K562 (cell line): ENCODE data around the gene GABPB1. TPM values are rescaled to one million over a fixed set of nuclear protein-coding genes. Genes with fewer than 3 reads are reported as not detected.

Experiments used
- ATAC-seq: fragments of 200-7000 bp; cut with Tn5 transposase; 3 replicates; pipeline ENCODE4 v1.9.1; 2020; ENCODE audit warnings: moderate library complexity
- BruUV-seq: library from RNA; stranded (reverse); fragments of 400-500 nt; replicated peaks from 2 replicates; lab custom pipeline; 2021; lab: Mats Ljungman, UMichigan
- CTCF ChIA-PET: fragments of 300-600 bp; formaldehyde crosslinking; extraction: SDS; loops from one replicate; lab custom pipeline; 2021; ENCODE audit warnings: low intra/inter-chr PET ratio; lab: Yijun Ruan, JAX
- POLR2A ChIA-PET: fragments of 300-600, 350-650 bp; sonication (Branson Sonifier 250); formaldehyde crosslinking; extraction: SDS; loops from one replicate; lab custom pipeline; 2021; ENCODE audit warnings: antibody characterized with exemption, inconsistent platforms; lab: Yijun Ruan, JAX
- DNase-seq, 4 experiments: peaks; one replicate each; pipeline versions ENCODE4 v3.0.0 to v3.0.0-alpha.2; 2011 to 2018; ENCODE audit warnings: low spot score in 3 of 4, mixed read lengths in 3 of 4; ENCODE audit errors: extremely low read depth in 1 of 4
- FAIRE-seq: peaks from 2 replicates; lab custom pipeline; 2011; peaks lifted over from hg19 to GRCh38; lab: Jason Lieb, UNC
- H2AFZ ChIP-seq: 2 replicates; pipeline ENCODE4 v1.6.0; 2011; ENCODE audit warnings: low read depth, low read length, control low read depth, inconsistent platforms
- H3K27ac ChIP-seq: fragments of 200-600 bp; 3 replicates; pipeline ENCODE4 v1.8.0; 2011; ENCODE audit warnings: low read depth, mild to moderate bottlenecking, control low read depth, inconsistent platforms, low read length, moderate library complexity, mixed read lengths; ENCODE audit errors: extremely low read depth
- H3K27me3 ChIP-seq, 2 experiments: fragments of 300-600 bp in 1 of 2; 2 replicates in 1 of 2; 3 replicates in 1 of 2; pipeline versions ENCODE4 v1.6.0 to v1.8.0; 2011; ENCODE audit warnings: inconsistent platforms in 2 of 2, low read length in 2 of 2, mild to moderate bottlenecking in 1 of 2, mixed read lengths in 1 of 2, moderate library complexity in 1 of 2; ENCODE audit not compliant: control insufficient read depth in 2 of 2, insufficient read depth in 2 of 2
- H3K36me3 ChIP-seq: fragments of 300-600 bp; 3 replicates; pipeline ENCODE4 v1.8.0; 2011; ENCODE audit warnings: mild to moderate bottlenecking, low read length, inconsistent platforms; ENCODE audit not compliant: control insufficient read depth, insufficient read depth
- H3K4me1 ChIP-seq, 2 experiments: fragments of 200-600 bp in 1 of 2; replicated peaks in 1 of 2; 2 replicates in 1 of 2; 3 replicates in 1 of 2; pipeline versions ENCODE4 v1.5.1 to v1.8.0; 2011; ENCODE audit warnings: inconsistent platforms in 2 of 2, low read length in 2 of 2, mild to moderate bottlenecking in 1 of 2, mixed read lengths in 1 of 2, moderate library complexity in 1 of 2; ENCODE audit not compliant: control insufficient read depth in 2 of 2, insufficient read depth in 2 of 2
- H3K4me2 ChIP-seq: 2 replicates; pipeline ENCODE4 v1.6.1; 2011; ENCODE audit warnings: low read length, control low read depth, inconsistent platforms, mixed read lengths; ENCODE audit not compliant: insufficient read depth
- H3K4me3 ChIP-seq: fragments of 200-600 bp; sonication (generic), shearing (Covaris generic); 2 replicates; pipeline ENCODE4 v1.5.1; 2016; ENCODE audit warnings: control low read depth, inconsistent platforms
- H3K79me2 ChIP-seq: fragments of 200-600 bp; 3 replicates; pipeline ENCODE4 v1.8.0; 2011; ENCODE audit warnings: low read length, inconsistent platforms; ENCODE audit not compliant: control insufficient read depth, insufficient read depth
- H3K9ac ChIP-seq, 2 experiments: 2 replicates each; pipeline versions ENCODE4 v1.6.0 to v1.6.1; 2011; ENCODE audit warnings: low read depth in 2 of 2, low read length in 2 of 2, control low read depth in 1 of 2, inconsistent platforms in 1 of 2, mild to moderate bottlenecking in 1 of 2, mixed read lengths in 1 of 2; ENCODE audit not compliant: insufficient read depth in 1 of 2
- H3K9me1 ChIP-seq: one replicate; pipeline ENCODE4 v1.6.0; 2011; ENCODE audit warnings: inconsistent platforms, mild to moderate bottlenecking, low read length, moderate library complexity; ENCODE audit not compliant: control insufficient read depth, insufficient read depth
- H3K9me3 ChIP-seq: replicated peaks from 2 replicates; pipeline ENCODE4 v1.5.1; 2011; ENCODE audit warnings: low read depth, low read length, inconsistent platforms; ENCODE audit not compliant: control insufficient read depth, insufficient read depth
- H4K20me1 ChIP-seq: replicated peaks from 2 replicates; pipeline ENCODE4 v1.6.1; 2011; ENCODE audit warnings: low read length, inconsistent platforms, mixed read lengths; ENCODE audit not compliant: control insufficient read depth, insufficient read depth
- BRF1 ChIP-seq: IDR thresholded peaks from 3 replicates; pipeline ENCODE4 v1.6.1; 2011; ENCODE audit warnings: borderline replicate concordance, mild to moderate bottlenecking; ENCODE audit not compliant: insufficient read length; ENCODE audit errors: extremely low read depth
- FOXK2 ChIP-seq, 2 experiments: fragments of 450-650 bp; IDR thresholded peaks in 1 of 2; conservative IDR thresholded peaks in 1 of 2; 2 replicates each; pipeline ENCODE4 v1.6.1; 2016; ENCODE audit warnings: low read depth in 2 of 2, mild to moderate bottlenecking in 1 of 2
- IRF1 ChIP-seq: sonication (generic); formaldehyde crosslinking; IDR thresholded peaks from 2 replicates; pipeline ENCODE4 v1.8.0; 2022; ENCODE audit warnings: missing genetic modification reagents, mild to moderate bottlenecking, borderline replicate concordance
- LARP7 ChIP-seq: fragments of 450-650 bp; IDR thresholded peaks from 2 replicates; pipeline ENCODE4 v1.6.1; 2016
- NCOA4 ChIP-seq: fragments of 450-650 bp; IDR thresholded peaks from 2 replicates; pipeline ENCODE4 v1.6.1; 2018; ENCODE audit warnings: mild to moderate bottlenecking; ENCODE audit not compliant: partially characterized antibody
- PRMT5 ChIP-seq: sonication (generic); formaldehyde crosslinking; IDR thresholded peaks from 2 replicates; pipeline ENCODE4 v1.5.0; 2020; ENCODE audit warnings: missing genetic modification reagents
- RBM14 ChIP-seq: fragments of 200-400 bp; formaldehyde crosslinking; IDR thresholded peaks from 2 replicates; pipeline ENCODE4 v1.6.1; 2018; ENCODE audit warnings: low read depth, mild to moderate bottlenecking, low read length, moderate library complexity, borderline replicate concordance; ENCODE audit not compliant: insufficient read depth
- SRSF9 ChIP-seq: fragments of 200-400 bp; formaldehyde crosslinking; IDR thresholded peaks from 2 replicates; pipeline ENCODE4 v1.6.1; 2017; ENCODE audit warnings: low read depth, low read length, borderline replicate concordance
- VEZF1 ChIP-seq: fragments of 200-800 bp; sonication (Bioruptor generic); IDR thresholded peaks from 2 replicates; pipeline ENCODE4 v1.6.1; 2017; ENCODE audit warnings: missing genetic modification characterization, missing compliant biosample characterization
- ZNF121 ChIP-seq: sonication (generic); formaldehyde crosslinking; conservative IDR thresholded peaks from 2 replicates; pipeline ENCODE4 v1.8.0; 2022; ENCODE audit warnings: missing genetic modification reagents
- ZNF212 ChIP-seq: fragments of 450-650 bp; formaldehyde crosslinking; IDR thresholded peaks from 2 replicates; pipeline ENCODE4 v1.4.0; 2020; ENCODE audit warnings: mild to moderate bottlenecking
- ZNF57 ChIP-seq: fragments of 450-650 bp; formaldehyde crosslinking; IDR thresholded peaks from 2 replicates; pipeline ENCODE4 v1.4.0; 2020; ENCODE audit warnings: mild to moderate bottlenecking, moderate library complexity
- WGBS: fragments of 100-300 bp; shearing (Covaris generic); methylation state at CpG from one replicate; pipeline ENCODE4 v1.1.6; 2016; ENCODE audit warnings: low coverage, mixed read lengths; ENCODE audit not compliant: insufficient coverage; ENCODE audit errors: missing lambda C conversion rate; 5-methylcytosine and 5-hydroxymethylcytosine counted together
- in situ Hi-C: fragments of 300-500 bp; cut with MboI; formaldehyde crosslinking; loops from 4 replicates; pipeline ENCODE4 v1.15.0; 2018; ENCODE audit warnings: inconsistent platforms, mixed read lengths
- intact Hi-C: fragments of 100-400 bp; cut with micrococcal nuclease; formaldehyde crosslinking; loops from 2 replicates; pipeline ENCODE4 v1.14.2; 2022
- polyA plus RNA-seq, 8 experiments: library from polyadenylated mRNA; depleted of rRNA in 4 of 8; stranded (reverse) in 5 of 8; unstranded in 3 of 8; fragments of >200 nt; fragmentation: Nextera tagmentation in 2 of 8; fragmentation: Illumina TruSeq in 1 of 8; extraction: Ambion mirVana in 2 of 8; extraction: Trizol in 1 of 8; gene quantifications; 2 replicates each; pipeline versions ENCODE4 v1.2.1 to v1.2.3, GENCODE V29; 2011 to 2014; ENCODE audit warnings: inconsistent platforms in 1 of 8, missing spikeins in 1 of 8
- total RNA-seq, 7 experiments: library from RNA; depleted of rRNA in 6 of 7; stranded (reverse); fragments of >200 nt in 6 of 7; fragmentation: Illumina TruSeq in 2 of 7; extraction: Trizol in 2 of 7; gene quantifications; 2 replicates each; pipeline versions ENCODE4 v1.2.1 to v1.2.3, GENCODE V29; 2011 to 2021; ENCODE audit warnings: low replicate concordance in 1 of 7
- TF ChIP-seq, protein P1 (sequence below): fragments of 250-450 bp; sonication (Bioruptor Pico); IDR thresholded peaks from 2 replicates; pipeline ENCODE4 v1.4.0; 2020; ENCODE audit warnings: mild to moderate bottlenecking
- TF ChIP-seq, protein P2 (sequence below): fragments of 450-650 bp; IDR thresholded peaks from 2 replicates; pipeline ENCODE4 v1.7.1; 2018; ENCODE audit warnings: mild to moderate bottlenecking, low read depth; ENCODE audit not compliant: partially characterized antibody

GABPB1 gene
- total and polyA plus RNA-seq, 9 of the 15 experiments (the other 6 are each of a cell fraction or from before 2014, with no cell fraction given): 11.8 to 42.3 (median 33.2) TPM

- TF ChIP-seq BRF1 (no peak), FOXK2 (conservative IDR thresholded peaks at IDR 0.05 in 1 of 2, IDR thresholded peaks at IDR 0.05 in 1 of 2; ENCODE audit: low read depth in 2 of 2) (no peak), VEZF1 (CRISPR knock-in tag) (no peak), ZNF212 (no peak)
Measured at GRCh38 chr15:50298340-50298739, 56.7 kb downstream of the GABPB1 start (continued).

DNA sequence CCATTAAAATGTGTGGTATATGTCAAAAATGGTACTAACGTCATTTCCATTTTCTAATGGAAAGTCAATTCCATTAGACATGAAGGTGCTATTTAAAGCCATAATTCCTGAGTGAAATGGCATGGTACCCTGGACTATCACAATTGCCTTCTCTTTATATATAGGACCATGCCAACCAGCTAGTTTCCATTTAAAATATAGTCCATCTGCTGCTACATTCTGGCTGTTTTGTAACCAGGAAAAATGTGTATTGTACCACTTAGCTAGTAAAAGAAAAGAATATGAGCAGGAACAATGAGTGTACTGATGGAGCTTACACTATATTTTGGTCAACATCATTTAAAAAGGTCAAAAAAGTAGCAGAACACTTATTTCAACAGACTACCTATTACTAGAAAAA lies 59.0 kb downstream of the GABPB1 start:
- Histone ChIP-seq H4K20me1 (no peaks in the 10 kb centered on the region), H3K36me3 (peaks cover 41% of the 10 kb centered on the region; the same call in 2 of the 3 replicates)
- ATAC-seq (no peak), DNase-seq (no peak)
- CTCF ChIA-PET: no interaction called here
- TF ChIP-seq, protein P1, sequence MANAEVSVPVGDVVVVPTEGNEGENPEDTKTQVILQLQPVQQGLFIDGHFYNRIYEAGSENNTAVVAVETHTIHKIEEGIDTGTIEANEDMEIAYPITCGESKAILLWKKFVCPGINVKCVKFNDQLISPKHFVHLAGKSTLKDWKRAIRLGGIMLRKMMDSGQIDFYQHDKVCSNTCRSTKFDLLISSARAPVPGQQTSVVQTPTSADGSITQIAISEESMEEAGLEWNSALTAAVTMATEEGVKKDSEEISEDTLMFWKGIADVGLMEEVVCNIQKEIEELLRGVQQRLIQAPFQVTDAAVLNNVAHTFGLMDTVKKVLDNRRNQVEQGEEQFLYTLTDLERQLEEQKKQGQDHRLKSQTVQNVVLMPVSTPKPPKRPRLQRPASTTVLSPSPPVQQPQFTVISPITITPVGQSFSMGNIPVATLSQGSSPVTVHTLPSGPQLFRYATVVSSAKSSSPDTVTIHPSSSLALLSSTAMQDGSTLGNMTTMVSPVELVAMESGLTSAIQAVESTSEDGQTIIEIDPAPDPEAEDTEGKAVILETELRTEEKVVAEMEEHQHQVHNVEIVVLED: no peak
- TF ChIP-seq ZNF57 (CRISPR knock-in tag): no peak
- no peak for TF ChIP-seq IRF1 (CRISPR knock-in tag)
- TF ChIP-seq LARP7: no peak
- no peak for TF ChIP-seq SRSF9
- TF ChIP-seq ZNF121: no peak
- TF ChIP-seq, protein P2, sequence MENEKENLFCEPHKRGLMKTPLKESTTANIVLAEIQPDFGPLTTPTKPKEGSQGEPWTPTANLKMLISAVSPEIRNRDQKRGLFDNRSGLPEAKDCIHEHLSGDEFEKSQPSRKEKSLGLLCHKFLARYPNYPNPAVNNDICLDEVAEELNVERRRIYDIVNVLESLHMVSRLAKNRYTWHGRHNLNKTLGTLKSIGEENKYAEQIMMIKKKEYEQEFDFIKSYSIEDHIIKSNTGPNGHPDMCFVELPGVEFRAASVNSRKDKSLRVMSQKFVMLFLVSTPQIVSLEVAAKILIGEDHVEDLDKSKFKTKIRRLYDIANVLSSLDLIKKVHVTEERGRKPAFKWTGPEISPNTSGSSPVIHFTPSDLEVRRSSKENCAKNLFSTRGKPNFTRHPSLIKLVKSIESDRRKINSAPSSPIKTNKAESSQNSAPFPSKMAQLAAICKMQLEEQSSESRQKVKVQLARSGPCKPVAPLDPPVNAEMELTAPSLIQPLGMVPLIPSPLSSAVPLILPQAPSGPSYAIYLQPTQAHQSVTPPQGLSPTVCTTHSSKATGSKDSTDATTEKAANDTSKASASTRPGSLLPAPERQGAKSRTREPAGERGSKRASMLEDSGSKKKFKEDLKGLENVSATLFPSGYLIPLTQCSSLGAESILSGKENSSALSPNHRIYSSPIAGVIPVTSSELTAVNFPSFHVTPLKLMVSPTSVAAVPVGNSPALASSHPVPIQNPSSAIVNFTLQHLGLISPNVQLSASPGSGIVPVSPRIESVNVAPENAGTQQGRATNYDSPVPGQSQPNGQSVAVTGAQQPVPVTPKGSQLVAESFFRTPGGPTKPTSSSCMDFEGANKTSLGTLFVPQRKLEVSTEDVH: no peak
- TF ChIP-seq PRMT5 (CRISPR knock-in tag): no peak
- TF ChIP-seq RBM14: no peak
- no peak for TF ChIP-seq NCOA4
- TF ChIP-seq, all 486 proteins: peak for 0
- Histone ChIP-seq H2AFZ (no peak overlapping the region), H3K27ac (no peak overlapping the region), H3K79me2 (no peaks in the 10 kb centered on the region), H3K4me2 (no peak overlapping the region), H3K4me1 (no peaks in the 10 kb centered on the region), H3K9me1 (no peaks in the 10 kb centered on the region), H3K9ac (no peak overlapping the region), H3K9me3 (no peaks in the 10 kb centered on the region), H3K27me3 (no peaks in the 10 kb centered on the region), H3K4me3 (no peak overlapping the region)
- intact Hi-C loops: no loop called here
- POLR2A ChIA-PET: interaction anchor here (0.6 to 1.8 kb wide), 4 partner anchors 10 to 77 kb away, joined by 3 to 5 read pairs (median 3); no protein-coding TSS in a partner anchor
- no TSS peak for BruUV-seq
- in situ Hi-C loops: no loop called here
- FAIRE-seq: no peak
- 79% methylated on average over 1 of the region's 1 CpG for WGBS
